Keratinocyte (primary cell): Measurements from ENCODE around the gene ATRNL1. TPM values are rescaled to one million over a fixed set of nuclear protein-coding genes. Genes with fewer than 3 reads are reported as not detected.
A peak's percentile ranks its signal among the peaks of the same experiment; 100 is the strongest.

Source experiments
- DNase-seq: peaks from one replicate; pipeline ENCODE4 v3.0.0-alpha.2; 2011; ENCODE audit warnings: low read depth, missing footprints, low spot score
- FAIRE-seq: peaks from 2 replicates; lab custom pipeline; 2011; peaks lifted over from hg19 to GRCh38; lab: Jason Lieb, UNC
- H2AFZ ChIP-seq: 2 replicates; pipeline ENCODE4 v1.6.0; 2012; ENCODE audit warnings: low read length, control low read depth, inconsistent platforms; ENCODE audit not compliant: control insufficient read depth
- H3K27ac ChIP-seq: 2 replicates; pipeline ENCODE4 v1.5.1; 2011; ENCODE audit warnings: low read length; ENCODE audit not compliant: control insufficient read depth, insufficient read depth
- H3K27me3 ChIP-seq: 3 replicates; pipeline ENCODE4 v1.6.0; 2011; ENCODE audit warnings: low read length; ENCODE audit not compliant: control insufficient read depth, insufficient read depth; ENCODE audit errors: extremely low read depth
- H3K36me3 ChIP-seq, 2 experiments: 2 replicates in 1 of 2; 3 replicates in 1 of 2; pipeline ENCODE4 v1.5.1; 2011; ENCODE audit warnings: low read length in 2 of 2, mild to moderate bottlenecking in 1 of 2; ENCODE audit not compliant: control insufficient read depth in 2 of 2, insufficient read depth in 2 of 2; ENCODE audit errors: extremely low read depth in 1 of 2
- H3K4me1 ChIP-seq: 3 replicates; pipeline ENCODE4 v1.5.1; 2011; ENCODE audit warnings: low read length; ENCODE audit not compliant: control insufficient read depth, insufficient read depth; ENCODE audit errors: extremely low read depth
- H3K4me2 ChIP-seq: 3 replicates; pipeline ENCODE4 v1.6.0; 2011; ENCODE audit warnings: low read depth, low read length; ENCODE audit not compliant: control insufficient read depth, insufficient read depth; ENCODE audit errors: extremely low read depth
- H3K4me3 ChIP-seq, 3 experiments: fragments of 200-600 bp in 1 of 3; sonication (generic) in 1 of 3; 2 replicates in 2 of 3; 3 replicates in 1 of 3; pipeline ENCODE4 v1.5.1; 2011 to 2016; ENCODE audit warnings: low read length in 3 of 3, mild to moderate bottlenecking in 3 of 3, control low read depth in 2 of 3, inconsistent platforms in 1 of 3, low read depth in 1 of 3, mixed read lengths in 1 of 3, mixed run types in 1 of 3, moderate library complexity in 1 of 3; ENCODE audit not compliant: control insufficient read depth in 2 of 3, insufficient read depth in 2 of 3; ENCODE audit errors: extremely low read depth in 1 of 3
- H3K79me2 ChIP-seq: 2 replicates; pipeline ENCODE4 v1.6.0; 2012; ENCODE audit warnings: low read length; ENCODE audit not compliant: control insufficient read depth, insufficient read depth
- H3K9ac ChIP-seq: 3 replicates; pipeline ENCODE4 v1.6.0; 2011; ENCODE audit warnings: low read length; ENCODE audit not compliant: control insufficient read depth, insufficient read depth; ENCODE audit errors: extremely low read depth
- H3K9me1 ChIP-seq: 3 replicates; pipeline ENCODE4 v1.6.0; 2011; ENCODE audit warnings: low read length; ENCODE audit not compliant: control insufficient read depth, insufficient read depth; ENCODE audit errors: extremely low read depth
- H3K9me3 ChIP-seq: 2 replicates; pipeline ENCODE4 v1.5.1; 2012; ENCODE audit warnings: low read depth, low read length; ENCODE audit not compliant: control insufficient read depth
- H4K20me1 ChIP-seq: 3 replicates; pipeline ENCODE4 v1.6.0; 2011; ENCODE audit warnings: low read length; ENCODE audit not compliant: control insufficient read depth, insufficient read depth; ENCODE audit errors: extremely low read depth
- EZH2 ChIP-seq: IDR thresholded peaks from one replicate; pipeline ENCODE4 v1.6.1; 2012; ENCODE audit warnings: inconsistent platforms, mild to moderate bottlenecking, low read length, moderate library complexity
- dilution Hi-C: fragments of 300-500 bp; cut with MboI; formaldehyde crosslinking; loops from one replicate; pipeline ENCODE4 v1.7.0; 2020; ENCODE audit warnings: low sequenced_read_pairs; ENCODE audit not compliant: extremely low pct_ligation_motif_present
- polyA plus RNA-seq, 5 experiments: library from polyadenylated mRNA; depleted of rRNA in 3 of 5; stranded (reverse) in 3 of 5; stranded (forward) in 1 of 5; unstranded in 1 of 5; fragments of >200 nt; gene quantifications; 1 replicate in 1 of 5; 2 replicates in 3 of 5; 3 replicates in 1 of 5; pipeline versions ENCODE4 v1.2.1 to v1.2.3, GENCODE V29; 2011 to 2012; ENCODE audit warnings: missing spikeins in 2 of 5, low read depth in 1 of 5, low replicate concordance in 1 of 5
- TF ChIP-seq, protein P1 (sequence below), 3 experiments: IDR thresholded peaks in 1 of 3; conservative IDR thresholded peaks in 1 of 3; optimal IDR thresholded peaks in 1 of 3; 2 replicates in 2 of 3; 3 replicates in 1 of 3; pipeline versions ENCODE3 to v1.5.1; 2011; ENCODE audit warnings: low read length in 3 of 3, mild to moderate bottlenecking in 3 of 3, moderate library complexity in 2 of 3, control low read depth in 1 of 3, inconsistent platforms in 1 of 3; ENCODE audit not compliant: insufficient read depth in 2 of 3; ENCODE audit errors: extremely low read depth in 1 of 3

Gene ATRNL1
- polyA plus RNA-seq, 1 donor (not counting 4 experiments of a cell fraction or from before 2014, with no cell fraction given) = 0.07 TPM

DNA sequence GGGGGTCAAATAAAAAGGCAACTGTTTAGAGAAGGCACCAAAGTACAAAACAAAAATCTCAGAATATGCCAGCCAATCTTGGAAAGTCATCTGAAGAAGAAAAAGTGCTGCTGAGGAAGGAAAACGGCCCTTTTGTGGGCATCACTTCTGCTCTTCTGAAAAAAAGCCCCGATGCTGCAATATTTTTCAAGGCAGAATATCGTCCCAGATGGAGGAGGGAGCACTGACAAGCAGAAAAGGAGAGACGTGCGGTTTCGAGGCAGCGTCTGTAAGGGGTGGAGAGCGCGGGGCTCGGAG, 959 bp upstream of the ATRNL1 start:
- Histone ChIP-seq H3K9me1 (no peaks in the 10 kb centered on the region), H3K79me2 (no peaks in the 10 kb centered on the region), H3K9me3 (no peaks in the 10 kb centered on the region), H2AFZ (no peak overlapping the region), H3K4me1 (no peaks in the 10 kb centered on the region), H3K9ac (no peak overlapping the region), H3K36me3 (no peaks in the 10 kb centered on the region), H3K4me2 (peak overlapping the region; percentile 79), H3K27me3 (peaks cover 36% of the 10 kb centered on the region), H4K20me1 (no peaks in the 10 kb centered on the region), H3K27ac (no peak overlapping the region), H3K4me3 (peak overlapping the region; percentile 45 to 65 (median 57))
- dilution Hi-C loops = no loop called here
- DNase-seq = no peak
- FAIRE-seq = no peak
- TF ChIP-seq EZH2 = no peak
- TF ChIP-seq, protein P1, sequence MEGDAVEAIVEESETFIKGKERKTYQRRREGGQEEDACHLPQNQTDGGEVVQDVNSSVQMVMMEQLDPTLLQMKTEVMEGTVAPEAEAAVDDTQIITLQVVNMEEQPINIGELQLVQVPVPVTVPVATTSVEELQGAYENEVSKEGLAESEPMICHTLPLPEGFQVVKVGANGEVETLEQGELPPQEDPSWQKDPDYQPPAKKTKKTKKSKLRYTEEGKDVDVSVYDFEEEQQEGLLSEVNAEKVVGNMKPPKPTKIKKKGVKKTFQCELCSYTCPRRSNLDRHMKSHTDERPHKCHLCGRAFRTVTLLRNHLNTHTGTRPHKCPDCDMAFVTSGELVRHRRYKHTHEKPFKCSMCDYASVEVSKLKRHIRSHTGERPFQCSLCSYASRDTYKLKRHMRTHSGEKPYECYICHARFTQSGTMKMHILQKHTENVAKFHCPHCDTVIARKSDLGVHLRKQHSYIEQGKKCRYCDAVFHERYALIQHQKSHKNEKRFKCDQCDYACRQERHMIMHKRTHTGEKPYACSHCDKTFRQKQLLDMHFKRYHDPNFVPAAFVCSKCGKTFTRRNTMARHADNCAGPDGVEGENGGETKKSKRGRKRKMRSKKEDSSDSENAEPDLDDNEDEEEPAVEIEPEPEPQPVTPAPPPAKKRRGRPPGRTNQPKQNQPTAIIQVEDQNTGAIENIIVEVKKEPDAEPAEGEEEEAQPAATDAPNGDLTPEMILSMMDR (optimal IDR thresholded peaks at IDR 0.05 in 1 of 3, IDR thresholded peaks at IDR 0.05 in 1 of 3, conservative IDR thresholded peaks at IDR 0.05 in 1 of 3; ENCODE audit: extremely low read depth in 1 of 3, insufficient read depth in 2 of 3, low read length in 3 of 3) = no peak

DNA sequence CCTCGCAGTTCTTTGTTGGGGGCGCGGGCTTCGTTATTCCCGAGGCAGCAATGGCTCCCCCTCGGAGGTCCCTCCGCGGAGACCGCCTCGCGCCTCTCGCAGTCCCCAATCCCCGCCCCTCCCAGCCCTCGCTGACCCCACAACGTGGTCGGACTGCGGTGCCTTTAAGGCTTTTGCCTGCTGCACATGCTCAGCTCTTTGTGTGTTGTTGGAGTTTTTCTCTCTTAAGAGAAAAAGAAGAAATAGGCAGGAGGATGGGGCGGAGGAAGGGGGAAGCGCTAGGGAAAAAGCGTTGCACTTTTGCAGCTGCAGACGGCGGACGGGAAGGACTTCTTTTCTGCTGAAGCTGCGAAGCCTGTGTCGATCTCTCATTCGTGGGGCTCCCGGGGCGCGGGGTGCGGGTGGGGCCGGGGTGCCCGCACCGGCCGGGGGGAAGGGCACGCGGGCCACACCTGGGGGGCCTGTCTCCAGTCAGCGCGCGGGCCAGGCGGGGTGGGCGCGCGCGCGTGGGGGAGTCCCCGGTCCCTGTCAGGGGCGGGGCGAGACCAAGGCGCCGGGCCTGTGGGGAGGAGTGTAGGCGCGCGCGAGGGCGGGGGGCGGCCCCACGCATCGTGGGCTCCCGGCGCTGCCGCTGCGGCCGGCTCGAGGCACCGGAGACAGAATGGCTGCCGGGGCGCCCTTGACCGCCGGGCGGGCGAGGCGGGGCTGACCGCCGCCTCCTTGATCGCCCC, 445 bp upstream of the ATRNL1 start:
- Histone ChIP-seq H3K9ac (no peak overlapping the region), H3K27ac (no peak overlapping the region), H3K4me1 (no peaks in the 10 kb centered on the region), H3K4me2 (peak overlapping the region; percentile 79), H3K9me1 (no peaks in the 10 kb centered on the region), H2AFZ (peak overlapping the region; percentile 37), H4K20me1 (no peaks in the 10 kb centered on the region), H3K36me3 (no peaks in the 10 kb centered on the region), H3K4me3 (peak overlapping the region; percentile 45 to 65 (median 57)), H3K27me3 (peaks cover 36% of the 10 kb centered on the region), H3K79me2 (no peaks in the 10 kb centered on the region), H3K9me3 (no peaks in the 10 kb centered on the region)
- DNase-seq (no peak), FAIRE-seq (no peak)
- dilution Hi-C loops = no loop called here
- peak; percentile 63 for TF ChIP-seq EZH2
- TF ChIP-seq, protein P1 (optimal IDR thresholded peaks at IDR 0.05 in 1 of 3, IDR thresholded peaks at IDR 0.05 in 1 of 3, conservative IDR thresholded peaks at IDR 0.05 in 1 of 3; ENCODE audit: extremely low read depth in 1 of 3, insufficient read depth in 2 of 3, low read length in 3 of 3) = no peak
